PC-9 (cell line): ENCODE results near the gene CD151. TPM values are rescaled to one million over a fixed set of nuclear protein-coding genes. Genes with fewer than 3 reads are reported as not detected.
A peak's percentile ranks its signal among the peaks of the same experiment; 100 is the strongest.

Experiments
- BruUV-seq: library from RNA; stranded (reverse); fragments of 400-500 nt; replicated peaks from 2 replicates; lab custom pipeline; 2021; lab: Mats Ljungman, UMichigan
- CTCF ChIA-PET: fragments of 300-600 bp; sonication (Branson Sonifier 250); formaldehyde crosslinking; loops from one replicate; lab custom pipeline; 2022; ENCODE audit warnings: antibody characterized with exemption; lab: Charles Lee
- POLR2A ChIA-PET: fragments of 300-600 bp; sonication (Branson Sonifier 250); formaldehyde crosslinking; loops from one replicate; lab custom pipeline; 2022; ENCODE audit warnings: antibody characterized with exemption; ENCODE audit not compliant: unreplicated experiment; lab: Charles Lee
- DNase-seq, 2 experiments: peaks; one replicate each; pipeline versions ENCODE4 v3.0.0 to v3.0.0-alpha.2; 2015 to 2022; ENCODE audit warnings: mixed read lengths in 1 of 2
- H2AFZ ChIP-seq: fragments of 200-600 bp; sonication (generic); 2 replicates; pipeline ENCODE4 v1.8.1; 2017; ENCODE audit warnings: antibody characterized with exemption
- H3F3A ChIP-seq: fragments of 200-600 bp; sonication (generic); 2 replicates; pipeline ENCODE4 v1.8.1; 2017; ENCODE audit warnings: antibody characterized with exemption, mild to moderate bottlenecking, low read depth; ENCODE audit not compliant: insufficient read depth
- H3K27ac ChIP-seq: fragments of 200-600 bp; sonication (generic); 2 replicates; pipeline ENCODE4 v1.6.1; 2016; ENCODE audit warnings: mixed run types
- H3K27me3 ChIP-seq: fragments of 200-600 bp; sonication (generic); 2 replicates; pipeline ENCODE4 v1.6.1; 2016; ENCODE audit warnings: low read depth, mixed run types; ENCODE audit not compliant: insufficient read depth
- H3K36me3 ChIP-seq: fragments of 200-600 bp; sonication (generic); 2 replicates; pipeline ENCODE4 v1.6.1; 2016; ENCODE audit warnings: low read depth, mixed run types
- H3K4me1 ChIP-seq: fragments of 200-600 bp; sonication (generic); replicated peaks from 2 replicates; pipeline ENCODE4 v1.6.1; 2016; ENCODE audit warnings: mixed run types; ENCODE audit not compliant: insufficient read depth
- H3K4me2 ChIP-seq: fragments of 200-600 bp; sonication (generic); 2 replicates; pipeline ENCODE4 v1.6.1; 2017; ENCODE audit warnings: mixed run types
- H3K4me3 ChIP-seq: fragments of 200-600 bp; sonication (generic); 2 replicates; pipeline ENCODE4 v1.6.1; 2016; ENCODE audit warnings: mixed run types
- H3K79me2 ChIP-seq: fragments of 200-600 bp; sonication (generic); 2 replicates; pipeline ENCODE4 v1.6.1; 2017; ENCODE audit warnings: low read depth, mixed run types
- H3K9me2 ChIP-seq: fragments of 200-600 bp; sonication (generic); 2 replicates; pipeline ENCODE4 v1.8.1; 2017; ENCODE audit warnings: mild to moderate bottlenecking; ENCODE audit not compliant: insufficient read depth
- H3K9me3 ChIP-seq: fragments of 200-600 bp; sonication (generic); 2 replicates; pipeline ENCODE4 v1.8.1; 2016; ENCODE audit warnings: low read depth; ENCODE audit not compliant: insufficient read depth
- H4K20me1 ChIP-seq: fragments of 200-600 bp; sonication (generic); 2 replicates; pipeline ENCODE4 v1.8.1; 2017; ENCODE audit not compliant: insufficient read depth
- CTCF ChIP-seq: fragments of 200-600 bp; sonication (generic); conservative IDR thresholded peaks from 2 replicates; pipeline ENCODE4 v1.6.1; 2017; ENCODE audit warnings: mixed run types, antibody characterized with exemption, mild to moderate bottlenecking, moderate library complexity
- EZH2 ChIP-seq: fragments of 200-600 bp; sonication (generic); IDR thresholded peaks from 2 replicates; pipeline ENCODE4 v1.8.0; 2017; ENCODE audit warnings: antibody characterized with exemption, low read depth
- intact Hi-C: fragments of 100-400 bp; cut with micrococcal nuclease; formaldehyde crosslinking; loops from one replicate; pipeline ENCODE4 v1.10.0; 2022; ENCODE audit not compliant: unreplicated experiment
- total RNA-seq: library from RNA; stranded (reverse); gene quantifications from 2 replicates; pipeline ENCODE4 v1.2.3, GENCODE V29; 2021

The CD151 gene
- total RNA-seq, 1 experiment from 2014 or later: 184 TPM

GRCh38 chr11:826836-827145, 6.0 kb upstream of the CD151 start:
- Histone ChIP-seq H4K20me1 (peaks cover 11% of the 10 kb centered on the region), H3K9me2 (no peaks in the 10 kb centered on the region), H3K36me3 (no peaks in the 10 kb centered on the region), H3K27me3 (no peaks in the 10 kb centered on the region), H3K9me3 (no peaks in the 10 kb centered on the region), H2AFZ (peak overlapping the region; percentile 82; the same call in 1 of the 2 replicates), H3K4me2 (peak overlapping the region; percentile 84), H3K4me1 (peaks cover 27% of the 10 kb centered on the region), H3F3A (peaks cover 8% of the 10 kb centered on the region; the same call in 1 of the 2 replicates), H3K4me3 (peak overlapping the region; percentile 57), H3K27ac (no peak overlapping the region), H3K79me2 (peaks cover 3% of the 10 kb centered on the region; the same call in 1 of the 2 replicates)
- intact Hi-C loops: no loop called here
- ChIA-PET POLR2A (no interaction called here), CTCF (no interaction called here)
- TF ChIP-seq CTCF (no peak), EZH2 (no peak)
- peak in 1 of 2 experiments; percentile 8 for DNase-seq
- no TSS peak for BruUV-seq

- intact Hi-C loops: no loop called here
These were observed 5.4 kb upstream of the CD151 start for GRCh38 chr11:827146-827896.

GRCh38 chr11:827897-828192, 4.9 kb upstream of the CD151 start, which contains the start of gene CRACR2B:
TSS of gene CRACR2B (plus strand) at chr11:827919. CDS start at chr11:828608, 689 bp downstream.
- peak within 1 kb of the TSS; percentile 82 for H2AFZ ChIP-seq
- H3K79me2 ChIP-seq: no peaks in the 10 kb centered on the region
- H3F3A ChIP-seq: peaks cover 8% of the 10 kb centered on the region; the same call in 1 of the 2 replicates
- ChIA-PET POLR2A (no interaction called here), CTCF (no interaction called here)
- H3K4me2 ChIP-seq: peak within 1 kb of the TSS; percentile 84
- H3K9me2 ChIP-seq: no peaks in the 10 kb centered on the region
- DNase-seq: no peak
- H3K27ac ChIP-seq: peak within 1 kb of the TSS; percentile 52
- no peaks in the 10 kb centered on the region for H3K27me3 ChIP-seq
- no peaks in the 10 kb centered on the region for H3K9me3 ChIP-seq
- H3K4me3 ChIP-seq: peak within 1 kb of the TSS; percentile 57
- BruUV-seq: no TSS peak
- TF ChIP-seq EZH2 (no peak), CTCF (no peak)
- H3K4me1 ChIP-seq: peaks cover 27% of the 10 kb centered on the region
- H3K36me3 ChIP-seq: no peaks in the 10 kb centered on the region
- H4K20me1 ChIP-seq: peaks cover under 1% of the 10 kb centered on the region; the same call in 1 of the 2 replicates
- intact Hi-C loops: no loop called here

More at GRCh38 chr11:827146-827896, 5.4 kb upstream of the CD151 start:
- CTCF ChIA-PET: no interaction called here
- Histone ChIP-seq H3K4me3 (peak overlapping the region; percentile 57), H3K9me2 (no peaks in the 10 kb centered on the region), H3K4me2 (peak overlapping the region; percentile 84), H3K27me3 (no peaks in the 10 kb centered on the region), H3K79me2 (no peaks in the 10 kb centered on the region), H3K9me3 (no peaks in the 10 kb centered on the region), H4K20me1 (peaks cover 6% of the 10 kb centered on the region), H3K27ac (peak overlapping the region; percentile 52), H2AFZ (peak overlapping the region; percentile 82), H3K4me1 (peaks cover 27% of the 10 kb centered on the region), H3F3A (peaks cover 8% of the 10 kb centered on the region; the same call in 1 of the 2 replicates), H3K36me3 (no peaks in the 10 kb centered on the region)
- peak; percentile 44 to 75 for DNase-seq
- POLR2A ChIA-PET: no interaction called here
- BruUV-seq: TSS peak; percentile 29
- TF ChIP-seq CTCF: no peak
- TF ChIP-seq EZH2: no peak
